ENCODE results near the gene TEK. TPM values are rescaled to one million over a fixed set of nuclear protein-coding genes. Genes with fewer than 3 reads are reported as not detected.

Gene TEK
- total RNA-seq = 0.98 and 3.4 TPM in 2 replicates

DNA sequence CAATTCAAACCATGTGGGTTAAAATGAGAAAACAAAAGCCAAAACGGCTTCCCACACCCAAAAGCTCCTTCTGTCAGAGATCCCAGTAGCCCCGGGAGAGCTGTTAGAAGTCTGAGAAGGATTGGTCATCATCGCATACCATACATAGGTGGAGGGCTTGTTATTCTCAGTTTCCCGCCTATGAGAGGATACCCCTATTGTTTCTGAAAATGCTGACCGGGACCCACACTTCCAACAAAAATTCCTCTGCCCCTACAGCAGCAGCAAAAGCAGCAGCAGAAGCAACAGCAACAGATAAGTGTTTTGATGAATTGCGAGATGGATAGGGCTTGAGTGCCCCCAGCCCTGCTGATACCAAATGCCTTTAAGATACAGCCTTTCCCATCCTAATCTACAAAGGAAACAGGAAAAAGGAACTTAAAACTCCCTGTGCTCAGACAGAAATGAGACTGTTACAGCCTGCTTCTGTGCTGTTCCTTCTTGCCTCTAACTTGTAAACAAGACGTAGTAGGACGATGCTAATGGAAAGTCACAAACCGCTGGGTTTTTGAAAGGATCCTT lies at the start of gene TEK:
TEK (plus strand) TSS at position 245 of the 561 bp plus-strand sequence. CDS start 366 bp downstream, outside the sequence.

Other genes starting within 250 kb of the TEK start
- gene CAAP1, start 216.4 kb upstream of the TEK start, total RNA-seq = 9.8 and 13.0 TPM in 2 replicates
- gene PLAA, start 162.0 kb upstream of the TEK start, total RNA-seq = 31.4 and 39.1 TPM in 2 replicates
- gene IFT74, start 152.8 kb upstream of the TEK start, total RNA-seq = 4.9 and 6.5 TPM in 2 replicates
- gene LRRC19, start 103.6 kb upstream of the TEK start, total RNA-seq = under 0.01 TPM in 1 of 2 replicates, not detected in the other
- not detected in 2 replicates for gene EQTN, start 187.9 kb downstream of the TEK start, total RNA-seq